Measurements from ENCODE around the gene FBLL1. TPM values are rescaled to one million over a fixed set of nuclear protein-coding genes. Genes with fewer than 3 reads are reported as not detected.

Gene FBLL1
- total and polyA plus RNA-seq, 12 donors: 0.16 to 0.61 (median 0.25) TPM; not detected in 7

GRCh38 chr5:168575391-168576372 lies 46.6 kb downstream of the FBLL1 start:
- TF ChIP-seq CTCF (IDR thresholded peaks at IDR 0.05): no peak
- no peak for DNase-seq
- WGBS, 2 donors: 79 to 84% methylated on average over 7 of the region's 7 CpGs
- peaks cover 0 to 4% (median 0%) of the 10 kb centered on the region in 11 donors for H3K9me3 ChIP-seq
- peak overlapping the region in 1 of 10 donors; percentile 3 for H3K27ac ChIP-seq
- H3K36me3 ChIP-seq: no peaks in the 10 kb centered on the region
- no peak for ATAC-seq
- peaks cover 0 to 61% (median 45%) of the 10 kb centered on the region in 9 donors for H3K4me1 ChIP-seq
- intact Hi-C loops (cut with DNase I): loop anchor here in 4 of 10 donors (5.0 to 10.0 kb wide), 3 partner anchors 88 to 1007 kb away; partner anchors contain the start of genes RARS1 (in 4 of the 4) and SPDL1 (in 1 of the 4)
- H3K27me3 ChIP-seq: no peaks in the 10 kb centered on the region
- no peak overlapping the region for H3K4me3 ChIP-seq

GRCh38 chr5:168578006-168578405 lies 48.9 kb downstream of the FBLL1 start:
- no peak for TF ChIP-seq CTCF (IDR thresholded peaks at IDR 0.05)
- intact Hi-C loops (cut with DNase I): loop anchor here in 5 of 10 donors (2.0 to 10.0 kb wide), 4 partner anchors 91 to 1004 kb away; partner anchors contain the start of genes RARS1 (in 5 of the 5) and SPDL1 (in 1 of the 5)

GRCh38 chr5:168578538-168579487 lies 49.7 kb downstream of the FBLL1 start, which contains the start of gene PANK3:
TSS of gene PANK3 (minus strand) at chr5:168579368. CDS start at chr5:168579283, 85 bp downstream.
- peak within 1 kb of the TSS; percentile 76 to 99 (median 92) for H3K4me3 ChIP-seq
- H3K36me3 ChIP-seq: no peaks in the 10 kb centered on the region
- ATAC-seq (peak; percentile 79 to 95 (median 89)), DNase-seq (peak in 1 of 2 donors; percentile 76)
- peaks cover 0 to 47% (median 37%) of the 10 kb centered on the region in 9 donors for H3K4me1 ChIP-seq
- no peaks in the 10 kb centered on the region for H3K27me3 ChIP-seq
- peaks cover 0 to 4% (median 0%) of the 10 kb centered on the region in 11 donors for H3K9me3 ChIP-seq
- peak within 1 kb of the TSS; percentile 89 to 99 (median 96) for H3K27ac ChIP-seq
- WGBS, 2 donors: 0 to 1% methylated on average over 42 to 63 of the region's 63 CpGs
- TF ChIP-seq CTCF (IDR thresholded peaks at IDR 0.05): no peak
- intact Hi-C loops (cut with DNase I): loop anchor here in 5 of 10 donors (2.0 to 10.0 kb wide), 4 partner anchors 92 to 1003 kb away; partner anchors contain the start of genes RARS1 (in 5 of the 5) and SPDL1 (in 1 of the 5)

More at GRCh38 chr5:168578006-168578405, 48.9 kb downstream of the FBLL1 start:
- DNase-seq (no peak), ATAC-seq (no peak)
- Histone ChIP-seq H3K4me3 (peak overlapping the region; percentile 76 to 99 (median 92)), H3K27me3 (no peaks in the 10 kb centered on the region), H3K27ac (peak overlapping the region in 8 of 10 donors; percentile 95 to 99 (median 96)), H3K36me3 (no peaks in the 10 kb centered on the region), H3K4me1 (peaks cover 0 to 46% (median 38%) of the 10 kb centered on the region in 9 donors), H3K9me3 (peaks cover 0 to 4% (median 0%) of the 10 kb centered on the region in 11 donors)
- 12 to 18% methylated on average over 3 of the region's 3 CpGs for WGBS, 2 donors
